HepG2 (cell line): ENCODE results near the gene IQGAP2. TPM values are rescaled to one million over a fixed set of nuclear protein-coding genes. Genes with fewer than 3 reads are reported as not detected.

Experiments used
- ASH2L ChIP-seq: fragments of 300-600, 200-600 bp; sonication (generic); IDR thresholded peaks from 2 replicates; pipeline ENCODE4 v1.7.0; 2017; ENCODE audit warnings: low read depth, mild to moderate bottlenecking, moderate library complexity, mixed read lengths, low read length; ENCODE audit not compliant: insufficient read length
- ZNF619 ChIP-seq: sonication (generic); formaldehyde crosslinking; IDR thresholded peaks from 2 replicates; pipeline ENCODE4 v1.4.0; 2020; ENCODE audit warnings: mild to moderate bottlenecking, missing genetic modification reagents
- ZNF790 ChIP-seq: sonication (generic); formaldehyde crosslinking; IDR thresholded peaks from 2 replicates; pipeline ENCODE4 v1.8.0; 2022; ENCODE audit warnings: missing genetic modification reagents, mild to moderate bottlenecking, borderline replicate concordance
- ZSCAN20 ChIP-seq: sonication (generic); formaldehyde crosslinking; IDR thresholded peaks from 2 replicates; pipeline ENCODE4 v1.4.0; 2020; ENCODE audit warnings: missing genetic modification reagents, mild to moderate bottlenecking, borderline replicate concordance
- polyA plus RNA-seq, 8 experiments: library from polyadenylated mRNA; depleted of rRNA in 3 of 8; stranded (reverse) in 7 of 8; unstranded in 1 of 8; fragments of >200 nt; fragmentation: Illumina TruSeq in 4 of 8; extraction: Trizol in 4 of 8; gene quantifications; 2 replicates each; pipeline versions ENCODE4 v1.2.1 to v1.2.3, GENCODE V29; 2011 to 2016; ENCODE audit warnings: low read depth in 4 of 8, missing spikeins in 1 of 8, mixed read lengths in 1 of 8; ENCODE audit not compliant: insufficient read depth in 1 of 8
- total RNA-seq, 5 experiments: library from RNA; depleted of rRNA; stranded (reverse); fragments of >200 nt; fragmentation: Illumina TruSeq; extraction: Trizol; gene quantifications; 2 replicates each; pipeline ENCODE4 v1.2.3, GENCODE V29; 2016; ENCODE audit warnings: low read depth in 1 of 5
- TF ChIP-seq, protein P1 (sequence below): sonication (generic); formaldehyde crosslinking; IDR thresholded peaks from 2 replicates; pipeline ENCODE4 v1.5.0; 2020; ENCODE audit warnings: mild to moderate bottlenecking, missing genetic modification reagents, borderline replicate concordance

Gene IQGAP2
- total and polyA plus RNA-seq, 2 of the 13 experiments (the other 11 are each of a cell fraction or from before 2014, with no cell fraction given) = 35.2 to 83.3 TPM

DNA sequence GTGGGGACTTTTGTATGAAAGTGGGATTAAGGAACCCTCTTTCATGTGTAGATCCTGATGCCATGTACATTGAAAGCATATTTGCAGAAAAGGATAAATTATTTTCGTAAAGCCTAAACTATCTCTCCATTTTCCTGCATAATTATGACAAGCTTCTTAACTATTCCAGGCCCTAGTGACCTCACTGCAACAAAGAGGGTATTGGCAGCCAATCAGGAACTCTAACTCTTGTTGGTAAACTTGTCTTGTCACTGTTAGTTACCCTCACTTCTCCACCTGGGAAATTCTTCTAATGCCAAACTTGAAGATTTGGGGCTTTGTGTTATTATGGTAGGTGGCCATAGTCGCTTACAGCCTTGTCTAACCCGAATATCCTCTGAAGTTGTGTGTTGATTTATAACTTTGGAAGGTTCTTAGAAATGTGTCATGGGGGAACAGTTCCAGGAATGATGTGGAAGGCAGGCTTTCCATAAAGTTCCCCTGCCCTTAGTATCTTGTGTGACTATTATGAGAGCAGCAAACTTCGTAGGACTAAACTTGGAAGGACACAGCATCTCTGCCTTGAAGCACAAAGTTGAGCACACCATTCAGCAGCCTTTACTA is 52.5 kb downstream of the IQGAP2 start (continued):
- TF ChIP-seq, protein P1, sequence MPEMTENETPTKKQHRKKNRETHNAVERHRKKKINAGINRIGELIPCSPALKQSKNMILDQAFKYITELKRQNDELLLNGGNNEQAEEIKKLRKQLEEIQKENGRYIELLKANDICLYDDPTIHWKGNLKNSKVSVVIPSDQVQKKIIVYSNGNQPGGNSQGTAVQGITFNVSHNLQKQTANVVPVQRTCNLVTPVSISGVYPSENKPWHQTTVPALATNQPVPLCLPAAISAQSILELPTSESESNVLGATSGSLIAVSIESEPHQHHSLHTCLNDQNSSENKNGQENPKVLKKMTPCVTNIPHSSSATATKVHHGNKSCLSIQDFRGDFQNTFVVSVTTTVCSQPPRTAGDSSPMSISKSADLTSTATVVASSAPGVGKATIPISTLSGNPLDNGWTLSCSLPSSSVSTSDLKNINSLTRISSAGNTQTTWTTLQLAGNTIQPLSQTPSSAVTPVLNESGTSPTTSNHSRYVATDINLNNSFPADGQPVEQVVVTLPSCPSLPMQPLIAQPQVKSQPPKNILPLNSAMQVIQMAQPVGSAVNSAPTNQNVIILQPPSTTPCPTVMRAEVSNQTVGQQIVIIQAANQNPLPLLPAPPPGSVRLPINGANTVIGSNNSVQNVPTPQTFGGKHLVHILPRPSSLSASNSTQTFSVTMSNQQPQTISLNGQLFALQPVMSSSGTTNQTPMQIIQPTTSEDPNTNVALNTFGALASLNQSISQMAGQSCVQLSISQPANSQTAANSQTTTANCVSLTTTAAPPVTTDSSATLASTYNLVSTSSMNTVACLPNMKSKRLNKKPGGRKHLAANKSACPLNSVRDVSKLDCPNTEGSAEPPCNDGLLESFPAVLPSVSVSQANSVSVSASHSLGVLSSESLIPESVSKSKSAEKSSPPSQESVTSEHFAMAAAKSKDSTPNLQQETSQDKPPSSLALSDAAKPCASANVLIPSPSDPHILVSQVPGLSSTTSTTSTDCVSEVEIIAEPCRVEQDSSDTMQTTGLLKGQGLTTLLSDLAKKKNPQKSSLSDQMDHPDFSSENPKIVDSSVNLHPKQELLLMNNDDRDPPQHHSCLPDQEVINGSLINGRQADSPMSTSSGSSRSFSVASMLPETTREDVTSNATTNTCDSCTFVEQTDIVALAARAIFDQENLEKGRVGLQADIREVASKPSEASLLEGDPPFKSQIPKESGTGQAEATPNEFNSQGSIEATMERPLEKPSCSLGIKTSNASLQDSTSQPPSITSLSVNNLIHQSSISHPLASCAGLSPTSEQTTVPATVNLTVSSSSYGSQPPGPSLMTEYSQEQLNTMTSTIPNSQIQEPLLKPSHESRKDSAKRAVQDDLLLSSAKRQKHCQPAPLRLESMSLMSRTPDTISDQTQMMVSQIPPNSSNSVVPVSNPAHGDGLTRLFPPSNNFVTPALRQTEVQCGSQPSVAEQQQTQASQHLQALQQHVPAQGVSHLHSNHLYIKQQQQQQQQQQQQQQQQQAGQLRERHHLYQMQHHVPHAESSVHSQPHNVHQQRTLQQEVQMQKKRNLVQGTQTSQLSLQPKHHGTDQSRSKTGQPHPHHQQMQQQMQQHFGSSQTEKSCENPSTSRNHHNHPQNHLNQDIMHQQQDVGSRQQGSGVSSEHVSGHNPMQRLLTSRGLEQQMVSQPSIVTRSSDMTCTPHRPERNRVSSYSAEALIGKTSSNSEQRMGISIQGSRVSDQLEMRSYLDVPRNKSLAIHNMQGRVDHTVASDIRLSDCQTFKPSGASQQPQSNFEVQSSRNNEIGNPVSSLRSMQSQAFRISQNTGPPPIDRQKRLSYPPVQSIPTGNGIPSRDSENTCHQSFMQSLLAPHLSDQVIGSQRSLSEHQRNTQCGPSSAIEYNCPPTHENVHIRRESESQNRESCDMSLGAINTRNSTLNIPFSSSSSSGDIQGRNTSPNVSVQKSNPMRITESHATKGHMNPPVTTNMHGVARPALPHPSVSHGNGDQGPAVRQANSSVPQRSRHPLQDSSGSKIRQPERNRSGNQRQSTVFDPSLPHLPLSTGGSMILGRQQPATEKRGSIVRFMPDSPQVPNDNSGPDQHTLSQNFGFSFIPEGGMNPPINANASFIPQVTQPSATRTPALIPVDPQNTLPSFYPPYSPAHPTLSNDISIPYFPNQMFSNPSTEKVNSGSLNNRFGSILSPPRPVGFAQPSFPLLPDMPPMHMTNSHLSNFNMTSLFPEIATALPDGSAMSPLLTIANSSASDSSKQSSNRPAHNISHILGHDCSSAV (CRISPR knock-in tag) = no peak
- TF ChIP-seq ASH2L (no peak), ZSCAN20 (CRISPR knock-in tag) (no peak), ZNF619 (CRISPR knock-in tag) (no peak), ZNF790 (CRISPR knock-in tag) (no peak)
